GM12874 (cell line): Measurements from ENCODE around the gene REV3L.

Experiments
- CTCF ChIP-seq: IDR thresholded peaks from 2 replicates; pipeline ENCODE4 v1.5.1; 2011; ENCODE audit warnings: low read depth, mild to moderate bottlenecking, control low read depth, low read length, moderate library complexity; ENCODE audit not compliant: insufficient read depth

REV3L gene

GRCh38 chr6:111472933-111473435 is 10.0 kb downstream of the REV3L start:
- no peak for TF ChIP-seq CTCF

- no peak for TF ChIP-seq CTCF
Measured at GRCh38 chr6:111471958-111472357, 11.1 kb downstream of the REV3L start.

GRCh38 chr6:111471533-111471932 is 11.5 kb downstream of the REV3L start:
- TF ChIP-seq CTCF: no peak

- no peak for TF ChIP-seq CTCF
Measured at GRCh38 chr6:111470991-111471390, 12.0 kb downstream of the REV3L start.

GRCh38 chr6:111469543-111469942 is 13.5 kb downstream of the REV3L start:
- TF ChIP-seq CTCF: no peak

- no peak for TF ChIP-seq CTCF
Measured at GRCh38 chr6:111468329-111469012, 14.5 kb downstream of the REV3L start.

GRCh38 chr6:111464184-111464583 is 18.8 kb downstream of the REV3L start:
- TF ChIP-seq CTCF: no peak
